Measurements from ENCODE around the gene RBM26.

Gene RBM26

GRCh38 chr13:79419365-79419764 is 13.3 kb upstream of the RBM26 start:
- no peak for DNase-seq

GRCh38 chr13:79417741-79418140 is 11.7 kb upstream of the RBM26 start:
- DNase-seq = no peak

GRCh38 chr13:79413521-79413920 is 7.5 kb upstream of the RBM26 start:
- no peak for DNase-seq

- DNase-seq = no peak
Observed at GRCh38 chr13:79409828-79410227, 3.8 kb upstream of the RBM26 start.

- no peak for DNase-seq
Observed at GRCh38 chr13:79407349-79407979, 1.4 kb upstream of the RBM26 start.

- DNase-seq = no peak
Observed at GRCh38 chr13:79406597-79406908, 498 bp upstream of the RBM26 start.

- DNase-seq = no peak
Observed at GRCh38 chr13:79405501-79405830, 589 bp downstream of the RBM26 start.

GRCh38 chr13:79404985-79405384 is 1.1 kb downstream of the RBM26 start:
- DNase-seq = no peak

GRCh38 chr13:79404361-79404760 is 1.7 kb downstream of the RBM26 start:
- DNase-seq = no peak

GRCh38 chr13:79403113-79403512 is 2.9 kb downstream of the RBM26 start:
- DNase-seq = no peak

- no peak for DNase-seq
Observed at GRCh38 chr13:79402679-79403078, 3.4 kb downstream of the RBM26 start.

- no peak for DNase-seq
Observed at GRCh38 chr13:79402074-79402635, 3.9 kb downstream of the RBM26 start.

- DNase-seq = no peak
Observed at GRCh38 chr13:79401259-79402070, 4.6 kb downstream of the RBM26 start.

GRCh38 chr13:79398915-79399314 is 7.1 kb downstream of the RBM26 start:
- DNase-seq = no peak

GRCh38 chr13:79398127-79398526 is 7.9 kb downstream of the RBM26 start:
- no peak for DNase-seq

- no peak for DNase-seq
Observed at GRCh38 chr13:79395881-79396280, 10.2 kb downstream of the RBM26 start.

- peak; percentile 92 for DNase-seq
Observed at GRCh38 chr13:79393564-79394249, 12.3 kb downstream of the RBM26 start.

- DNase-seq = no peak
Observed at GRCh38 chr13:79392882-79393563, 13.0 kb downstream of the RBM26 start.

- DNase-seq = no peak
Observed at GRCh38 chr13:79389026-79389425, 17.0 kb downstream of the RBM26 start.

- no peak for DNase-seq
Observed at GRCh38 chr13:79387853-79388252, 18.2 kb downstream of the RBM26 start.

- DNase-seq = no peak
Observed at GRCh38 chr13:79386125-79386826, 19.8 kb downstream of the RBM26 start.

GRCh38 chr13:79385694-79386093 is 20.4 kb downstream of the RBM26 start:
- no peak for DNase-seq

Measured in DMS153 (cell line).